CD8-positive, alpha-beta memory T cell (primary cell): ENCODE data around the gene TP63. TPM values are rescaled to one million over a fixed set of nuclear protein-coding genes. Genes with fewer than 3 reads are reported as not detected.
"Not testable (repeated sequence)": the region's sequence is repeated elsewhere in the genome, so short reads cannot be mapped to it uniquely, and the experiment has no call there.

Experiments used
- CTCF ChIA-PET: fragments of 350-600 bp; sonication (Branson Sonifier 250); formaldehyde crosslinking; loops from one replicate; lab custom pipeline; 2021; ENCODE audit warnings: antibody characterized with exemption; lab: Charles Lee
- POLR2A ChIA-PET: fragments of 350-600 bp; sonication (Branson Sonifier 250); formaldehyde crosslinking; loops from one replicate; lab custom pipeline; 2021; ENCODE audit warnings: antibody characterized with exemption; lab: Charles Lee
- DNase-seq, 5 donors: peaks; one replicate each; pipeline versions ENCODE4 v3.0.0 to v3.0.0-alpha.2; 2020 to 2022; ENCODE audit warnings: mixed read lengths in 1 of 5
- H3K27ac ChIP-seq: one replicate; pipeline ENCODE4 v1.7.0; 2013; ENCODE audit warnings: low read depth, mild to moderate bottlenecking, low read length, moderate library complexity
- H3K27me3 ChIP-seq: 2 replicates; pipeline ENCODE4 v1.7.0; 2013; ENCODE audit warnings: low read length, mild to moderate bottlenecking; ENCODE audit not compliant: insufficient read depth, poor library complexity, severe bottlenecking
- H3K36me3 ChIP-seq: 2 replicates; pipeline ENCODE4 v1.7.0; 2013; ENCODE audit warnings: mild to moderate bottlenecking, low read length, moderate library complexity; ENCODE audit not compliant: insufficient read depth
- H3K4me1 ChIP-seq: 2 replicates; pipeline ENCODE4 v1.7.0; 2013; ENCODE audit warnings: mild to moderate bottlenecking, low read length, moderate library complexity; ENCODE audit not compliant: insufficient read depth
- H3K4me3 ChIP-seq: 2 replicates; pipeline ENCODE4 v1.7.0; 2013; ENCODE audit warnings: mild to moderate bottlenecking, low read length
- H3K9me3 ChIP-seq: 2 replicates; pipeline ENCODE4 v1.7.0; 2013; ENCODE audit warnings: mild to moderate bottlenecking, low read length
- H3K27ac Mint-ChIP-seq, 8 donors: one replicate each; pipeline ENCODE4 v1.8.0; 2020 to 2021; ENCODE audit warnings: mixed read lengths in 8 of 8, mild to moderate bottlenecking in 6 of 8, inconsistent platforms in 3 of 8, moderate library complexity in 3 of 8
- H3K27me3 Mint-ChIP-seq, 2 donors: one replicate each; pipeline ENCODE4 v1.8.0; 2020 to 2021; ENCODE audit warnings: mixed read lengths in 2 of 2, mild to moderate bottlenecking in 1 of 2, moderate library complexity in 1 of 2
- H3K36me3 Mint-ChIP-seq, 3 donors: one replicate each; pipeline ENCODE4 v1.8.0; 2020 to 2021; ENCODE audit warnings: mixed read lengths in 3 of 3, inconsistent platforms in 1 of 3, mild to moderate bottlenecking in 1 of 3
- H3K4me1 Mint-ChIP-seq, 3 donors: one replicate each; pipeline ENCODE4 v1.8.0; 2020 to 2021; ENCODE audit warnings: mixed read lengths in 3 of 3, inconsistent platforms in 1 of 3, mild to moderate bottlenecking in 1 of 3
- H3K4me3 Mint-ChIP-seq, 7 donors: one replicate each; pipeline ENCODE4 v1.8.0; 2020 to 2021; ENCODE audit warnings: mixed read lengths in 7 of 7, mild to moderate bottlenecking in 6 of 7, moderate library complexity in 4 of 7, inconsistent platforms in 2 of 7
- H3K9me3 Mint-ChIP-seq, 5 donors: one replicate each; pipeline ENCODE4 v1.8.0; 2020 to 2022; ENCODE audit warnings: mixed read lengths in 5 of 5, mild to moderate bottlenecking in 3 of 5, moderate library complexity in 2 of 5, inconsistent platforms in 1 of 5
- polyA plus RNA-seq: library from polyadenylated mRNA; unstranded; fragments of 300-500 nt; fragmentation: Illumina TruSeq; gene quantifications from one replicate; pipeline ENCODE4 v1.2.3, GENCODE V29; 2021
- total RNA-seq, 2 experiments: library from RNA; stranded (reverse); gene quantifications; one replicate each; pipeline ENCODE4 v1.2.3, GENCODE V29; 2021

Gene TP63
- total and polyA plus RNA-seq, 3 experiments from 2014 or later, result 0.13 to 0.82 (median 0.31) TPM

DNA sequence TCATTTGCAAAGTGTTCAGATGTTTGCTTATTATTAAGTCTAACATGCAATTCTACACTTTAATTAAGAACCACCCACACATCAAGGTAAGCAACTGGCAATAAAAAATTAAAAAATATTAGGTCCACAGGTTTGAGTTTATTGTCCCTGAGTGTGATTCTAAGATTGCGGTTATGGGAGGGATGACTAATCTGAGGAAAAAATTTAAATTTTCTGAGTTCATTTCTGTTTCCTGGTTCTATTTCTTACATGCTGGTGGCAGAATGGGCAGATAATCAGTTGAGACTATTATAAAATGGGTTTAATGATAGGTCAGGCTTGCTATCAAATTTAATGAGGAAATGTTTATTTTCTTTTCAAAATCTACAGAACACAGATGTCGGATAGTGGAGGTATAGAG, 105.9 kb downstream of the TP63 start:
- Mint-ChIP-seq H3K4me1 (no peaks in the 10 kb centered on the region), H3K36me3 (peaks cover 0 to 5% (median 2%) of the 10 kb centered on the region in 3 donors), H3K27ac (no peak overlapping the region), H3K27me3 (peaks cover 0 to 2% of the 10 kb centered on the region in 2 donors), H3K9me3 (no peaks in the 10 kb centered on the region), H3K4me3 (no peak overlapping the region)
- Histone ChIP-seq H3K27me3 (no peaks in the 10 kb centered on the region), H3K4me1 (no peaks in the 10 kb centered on the region), H3K9me3 (no peaks in the 10 kb centered on the region), H3K4me3 (no peak overlapping the region), H3K27ac (no peak overlapping the region), H3K36me3 (no peaks in the 10 kb centered on the region)
- ChIA-PET CTCF (no interaction called here), POLR2A (no interaction called here)
- no peak for DNase-seq

DNA sequence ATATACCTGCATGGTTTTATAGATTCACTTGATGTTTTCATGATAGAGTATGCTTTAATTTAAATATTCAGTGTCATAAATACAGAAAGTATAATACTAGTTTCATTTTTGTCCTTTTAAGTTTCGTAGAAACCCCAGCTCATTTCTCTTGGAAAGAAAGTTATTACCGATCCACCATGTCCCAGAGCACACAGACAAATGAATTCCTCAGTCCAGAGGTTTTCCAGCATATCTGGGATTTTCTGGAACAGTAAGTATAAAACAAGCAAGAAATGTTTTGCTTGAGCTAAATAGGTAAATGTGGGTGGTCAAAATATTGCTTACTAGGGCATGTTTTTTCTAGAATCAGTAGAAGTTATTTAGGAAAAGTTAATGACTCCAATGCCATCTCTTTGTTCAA, 106.4 kb downstream of the TP63 start:
- H3K4me1 Mint-ChIP-seq, result no peaks in the 10 kb centered on the region
- H3K27ac ChIP-seq, result no peak overlapping the region
- H3K4me3 Mint-ChIP-seq, result no peak overlapping the region
- H3K36me3 ChIP-seq, result no peaks in the 10 kb centered on the region
- H3K9me3 ChIP-seq, result no peaks in the 10 kb centered on the region
- H3K27me3 ChIP-seq, result no peaks in the 10 kb centered on the region
- H3K4me3 ChIP-seq, result no peak overlapping the region
- H3K27ac Mint-ChIP-seq, result no peak overlapping the region
- peaks cover 0 to 5% (median 2%) of the 10 kb centered on the region in 3 donors for H3K36me3 Mint-ChIP-seq
- POLR2A ChIA-PET, result no interaction called here
- no peaks in the 10 kb centered on the region for H3K4me1 ChIP-seq
- peaks cover 0 to 4% (median 0%) of the 10 kb centered on the region in 5 donors for H3K9me3 Mint-ChIP-seq
- CTCF ChIA-PET, result no interaction called here
- H3K27me3 Mint-ChIP-seq, result peaks cover 0 to 2% of the 10 kb centered on the region in 2 donors
- DNase-seq, result no peak

DNA sequence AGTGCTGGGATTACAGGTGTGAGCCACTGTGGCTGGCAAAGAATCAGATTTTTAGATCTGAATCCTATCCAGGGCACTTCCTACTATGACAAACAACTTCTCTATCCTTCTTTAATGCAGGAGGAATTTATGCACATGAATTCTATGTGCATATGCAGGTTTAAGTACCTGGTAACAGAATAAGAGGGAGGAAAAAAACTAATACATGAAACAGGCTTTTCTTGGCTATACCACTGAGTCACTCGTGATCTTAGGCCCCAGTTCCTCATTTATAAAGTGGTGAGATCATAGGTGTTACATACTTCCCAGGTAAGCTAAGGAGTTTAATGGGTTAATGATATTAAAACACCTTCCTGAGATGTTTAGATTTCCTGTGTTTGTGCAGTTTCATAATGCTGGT, 108.2 kb downstream of the TP63 start:
- Mint-ChIP-seq H3K27ac (no peak overlapping the region), H3K4me3 (no peak overlapping the region), H3K27me3 (peaks cover 0 to 2% of the 10 kb centered on the region in 2 donors), H3K9me3 (peaks cover 0 to 12% (median 3%) of the 10 kb centered on the region in 5 donors), H3K36me3 (peaks cover 0 to 5% (median 2%) of the 10 kb centered on the region in 3 donors), H3K4me1 (no peaks in the 10 kb centered on the region)
- H3K36me3 ChIP-seq, result no peaks in the 10 kb centered on the region
- CTCF ChIA-PET, result no interaction called here
- no peak overlapping the region for H3K27ac ChIP-seq
- H3K27me3 ChIP-seq, result no peaks in the 10 kb centered on the region
- H3K4me1 ChIP-seq, result no peaks in the 10 kb centered on the region
- no peaks in the 10 kb centered on the region for H3K9me3 ChIP-seq
- no peak for DNase-seq
- POLR2A ChIA-PET, result no interaction called here
- H3K4me3 ChIP-seq, result no peak overlapping the region

DNA sequence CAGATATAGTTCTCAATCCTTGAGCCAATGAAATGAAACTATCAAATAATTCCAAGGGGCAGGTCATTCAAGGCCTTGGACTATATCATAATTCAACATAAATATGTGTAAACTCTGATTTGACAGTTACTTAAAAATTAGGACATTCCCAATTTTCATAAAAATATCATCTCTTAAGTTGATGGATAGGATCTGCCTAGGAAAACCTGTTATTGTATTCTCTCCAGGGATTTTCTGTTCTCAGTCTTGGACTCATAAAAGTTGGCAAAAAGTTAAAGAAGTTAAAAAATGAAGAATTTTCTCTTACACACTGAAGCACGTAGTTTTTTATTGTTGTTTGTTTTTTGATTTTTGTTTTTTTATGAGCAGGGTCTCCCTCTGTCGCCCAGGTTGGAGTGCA, 109.0 kb downstream of the TP63 start:
- peaks cover 0 to 2% of the 10 kb centered on the region in 2 donors for H3K27me3 Mint-ChIP-seq
- Histone ChIP-seq H3K4me1 (no peaks in the 10 kb centered on the region), H3K27ac (no peak overlapping the region), H3K9me3 (no peaks in the 10 kb centered on the region), H3K27me3 (no peaks in the 10 kb centered on the region), H3K4me3 (no peak overlapping the region), H3K36me3 (no peaks in the 10 kb centered on the region)
- ChIA-PET POLR2A (no interaction called here), CTCF (no interaction called here)
- no peak overlapping the region for H3K4me3 Mint-ChIP-seq
- peaks cover 4 to 20% (median 8%) of the 10 kb centered on the region in 5 donors for H3K9me3 Mint-ChIP-seq
- peaks cover 0 to 8% (median 2%) of the 10 kb centered on the region in 3 donors for H3K36me3 Mint-ChIP-seq
- no peaks in the 10 kb centered on the region for H3K4me1 Mint-ChIP-seq
- H3K27ac Mint-ChIP-seq, result no peak overlapping the region
- DNase-seq, result no peak

DNA sequence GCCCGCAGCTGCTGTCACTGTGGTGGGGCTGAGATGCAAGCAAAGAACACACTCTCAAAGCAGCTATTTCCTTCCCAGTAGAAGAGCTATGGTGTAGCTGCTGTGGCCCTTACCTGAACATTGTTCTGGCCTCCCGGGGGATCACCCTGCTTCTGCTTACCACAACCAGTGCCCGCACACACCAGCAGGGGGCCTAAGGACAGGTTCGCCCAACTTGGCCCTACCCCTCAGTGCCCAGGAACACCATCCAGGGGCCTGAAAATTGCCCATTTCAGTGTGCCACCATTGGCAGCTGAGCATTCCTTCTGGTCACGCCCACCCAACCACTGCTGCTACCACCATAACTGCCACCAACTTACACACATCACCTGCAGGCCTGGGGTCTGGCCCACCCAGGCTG, 113.0 kb downstream of the TP63 start:
- Histone ChIP-seq H3K27ac (no peak overlapping the region), H3K36me3 (no peaks in the 10 kb centered on the region), H3K27me3 (no peaks in the 10 kb centered on the region), H3K4me3 (no peak overlapping the region), H3K4me1 (no peaks in the 10 kb centered on the region), H3K9me3 (no peaks in the 10 kb centered on the region)
- Mint-ChIP-seq H3K36me3 (peaks cover 0 to 8% (median 1%) of the 10 kb centered on the region in 3 donors), H3K27ac (no peak overlapping the region), H3K9me3 (peaks cover 14 to 26% (median 21%) of the 10 kb centered on the region in 5 donors), H3K4me1 (no peaks in the 10 kb centered on the region), H3K27me3 (peaks cover 0 to 2% of the 10 kb centered on the region in 2 donors), H3K4me3 (no peak overlapping the region)
- DNase-seq, result peak in 1 of 5 donors; percentile 37
- ChIA-PET POLR2A (no interaction called here), CTCF (no interaction called here)

DNA sequence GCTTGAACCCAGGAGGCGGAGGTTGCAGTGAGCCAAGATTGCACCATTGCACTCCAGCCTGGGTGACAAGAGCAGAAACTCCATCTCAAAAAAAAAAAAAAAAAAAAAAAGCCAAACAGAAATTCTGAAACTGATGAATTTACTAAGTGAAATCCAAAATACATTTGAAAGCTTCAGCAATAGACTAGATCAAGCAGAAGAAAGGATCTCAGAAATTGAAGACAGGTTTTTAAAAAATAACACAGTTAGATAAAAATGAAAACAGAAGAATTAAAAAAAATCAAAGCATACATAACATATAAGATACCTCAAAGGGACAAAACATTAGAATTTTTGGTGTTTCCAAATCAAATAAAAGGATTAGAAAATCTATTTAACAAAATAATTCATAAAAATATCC, 114.4 kb downstream of the TP63 start:
- no peak overlapping the region for H3K27ac Mint-ChIP-seq

DNA sequence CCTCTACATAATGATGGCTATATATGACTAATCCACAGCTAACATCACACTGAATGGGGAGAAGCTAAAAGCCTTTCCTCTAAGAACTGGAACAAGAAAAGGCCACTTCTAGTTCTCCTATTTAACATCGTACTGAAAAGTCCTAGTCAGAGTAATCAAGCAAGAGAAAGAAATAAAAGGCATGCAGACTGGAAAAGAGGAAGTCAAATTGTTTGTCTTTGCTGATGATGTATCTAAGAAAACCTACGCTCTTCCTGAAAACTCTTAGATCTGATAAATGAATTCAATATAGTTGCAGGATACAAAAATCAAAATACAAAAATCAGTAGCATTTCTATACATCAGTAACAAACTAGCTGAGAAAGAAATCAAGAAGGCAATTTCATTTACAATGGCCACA, 116.9 kb downstream of the TP63 start:
- peaks cover 16 to 25% (median 21%) of the 10 kb centered on the region in 5 donors for H3K9me3 Mint-ChIP-seq

More for the DNA sequence above, 114.4 kb downstream of the TP63 start:
- no peaks in the 10 kb centered on the region for H3K4me1 ChIP-seq
- H3K27ac ChIP-seq, result no peak overlapping the region
- Mint-ChIP-seq H3K4me1 (no peaks in the 10 kb centered on the region), H3K36me3 (peaks cover 0 to 8% (median 1%) of the 10 kb centered on the region in 3 donors), H3K4me3 (no peak overlapping the region), H3K9me3 (peaks cover 14 to 26% (median 21%) of the 10 kb centered on the region in 5 donors), H3K27me3 (no peaks in the 10 kb centered on the region)
- DNase-seq, result no peak
- ChIA-PET CTCF (no interaction called here), POLR2A (interaction anchor here (0.7 kb wide), 1 partner anchor 39 kb away, joined by 7 read pairs; no protein-coding TSS in a partner anchor)
- no peaks in the 10 kb centered on the region for H3K27me3 ChIP-seq
- H3K4me3 ChIP-seq, result no peak overlapping the region
- no peaks in the 10 kb centered on the region for H3K9me3 ChIP-seq
- H3K36me3 ChIP-seq, result no peaks in the 10 kb centered on the region

DNA sequence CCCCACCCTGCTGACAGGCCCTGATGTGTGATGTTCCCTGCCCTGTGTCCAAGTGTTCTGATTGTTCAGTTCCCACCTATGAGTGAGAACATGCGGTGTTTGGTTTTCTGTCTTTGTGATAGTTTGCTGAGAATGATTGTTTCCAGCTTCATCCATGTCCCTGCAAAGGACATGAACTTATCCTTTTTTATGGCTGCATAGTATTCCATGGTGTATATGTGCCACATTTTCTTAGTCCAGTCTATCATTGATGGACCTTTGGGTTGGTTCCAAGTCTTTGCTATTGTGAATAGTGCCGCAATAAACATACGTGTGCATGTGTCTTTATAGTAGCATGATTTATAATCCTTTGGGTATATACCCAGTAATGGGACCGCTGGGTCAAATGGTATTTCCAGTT, 119.8 kb downstream of the TP63 start:
- H3K36me3 ChIP-seq, H3K4me3 ChIP-seq, H3K9me3 ChIP-seq, H3K4me1 ChIP-seq, H3K36me3 Mint-ChIP-seq, DNase-seq, H3K4me1 Mint-ChIP-seq, H3K27ac Mint-ChIP-seq, POLR2A ChIA-PET, H3K27me3 Mint-ChIP-seq, H3K27ac ChIP-seq, H3K4me3 Mint-ChIP-seq, H3K27me3 ChIP-seq, CTCF ChIA-PET: not testable (repeated sequence)
- H3K9me3 Mint-ChIP-seq, result peaks cover 4 to 15% (median 4%) of the 10 kb centered on the region in 5 donors

More for the DNA sequence above, 116.9 kb downstream of the TP63 start:
- no peak overlapping the region for H3K27ac Mint-ChIP-seq
- peaks cover 0 to 3% (median 1%) of the 10 kb centered on the region in 3 donors for H3K36me3 Mint-ChIP-seq
- no peaks in the 10 kb centered on the region for H3K27me3 Mint-ChIP-seq
- Histone ChIP-seq H3K4me3 (no peak overlapping the region), H3K9me3 (no peaks in the 10 kb centered on the region), H3K4me1 (no peaks in the 10 kb centered on the region), H3K36me3 (no peaks in the 10 kb centered on the region), H3K27ac (no peak overlapping the region), H3K27me3 (no peaks in the 10 kb centered on the region)
- H3K4me3 Mint-ChIP-seq, result no peak overlapping the region
- no peaks in the 10 kb centered on the region for H3K4me1 Mint-ChIP-seq
- ChIA-PET CTCF (no interaction called here), POLR2A (no interaction called here)
- no peak for DNase-seq
